Progenitor cell of endocrine pancreas (in vitro differentiated cells): Measurements from ENCODE around the gene CNOT1. TPM values are rescaled to one million over a fixed set of nuclear protein-coding genes. Genes with fewer than 3 reads are reported as not detected.

Source experiments
- DNase-seq: peaks from one replicate; pipeline ENCODE4 v3.0.0; 2021; ENCODE audit warnings: low spot score; ENCODE audit not compliant: unreplicated experiment
- H3K27ac Mint-ChIP-seq: 2 replicates; pipeline ENCODE4 v1.8.0; 2021; ENCODE audit warnings: mild to moderate bottlenecking, moderate library complexity, mixed read lengths
- H3K27me3 Mint-ChIP-seq: 2 replicates; pipeline ENCODE4 v1.8.0; 2021; ENCODE audit warnings: mixed read lengths
- H3K36me3 Mint-ChIP-seq: 2 replicates; pipeline ENCODE4 v1.8.0; 2022; ENCODE audit warnings: mixed read lengths; ENCODE audit not compliant: insufficient read depth
- H3K4me1 Mint-ChIP-seq: 2 replicates; pipeline ENCODE4 v1.8.0; 2021; ENCODE audit warnings: low read depth, mixed read lengths
- H3K4me3 Mint-ChIP-seq: 2 replicates; pipeline ENCODE4 v1.8.0; 2021; ENCODE audit warnings: low read depth, mild to moderate bottlenecking, moderate library complexity, mixed read lengths
- H3K9me3 Mint-ChIP-seq: 2 replicates; pipeline ENCODE4 v1.8.0; 2021; ENCODE audit warnings: low read depth, mixed read lengths
- total RNA-seq: library from RNA; stranded (reverse); gene quantifications from 2 replicates; pipeline ENCODE4 v1.2.1, GENCODE V29; 2021
- TF ChIP-seq, protein P1 (sequence below): fragments of 200-600 bp; sonication (generic); IDR thresholded peaks from one replicate; pipeline ENCODE4 v1.5.0; 2021; ENCODE audit warnings: antibody characterized with exemption, mild to moderate bottlenecking; ENCODE audit not compliant: unreplicated experiment

Gene CNOT1
- total RNA-seq, 1 donor from 2014 or later: 235 TPM

DNA sequence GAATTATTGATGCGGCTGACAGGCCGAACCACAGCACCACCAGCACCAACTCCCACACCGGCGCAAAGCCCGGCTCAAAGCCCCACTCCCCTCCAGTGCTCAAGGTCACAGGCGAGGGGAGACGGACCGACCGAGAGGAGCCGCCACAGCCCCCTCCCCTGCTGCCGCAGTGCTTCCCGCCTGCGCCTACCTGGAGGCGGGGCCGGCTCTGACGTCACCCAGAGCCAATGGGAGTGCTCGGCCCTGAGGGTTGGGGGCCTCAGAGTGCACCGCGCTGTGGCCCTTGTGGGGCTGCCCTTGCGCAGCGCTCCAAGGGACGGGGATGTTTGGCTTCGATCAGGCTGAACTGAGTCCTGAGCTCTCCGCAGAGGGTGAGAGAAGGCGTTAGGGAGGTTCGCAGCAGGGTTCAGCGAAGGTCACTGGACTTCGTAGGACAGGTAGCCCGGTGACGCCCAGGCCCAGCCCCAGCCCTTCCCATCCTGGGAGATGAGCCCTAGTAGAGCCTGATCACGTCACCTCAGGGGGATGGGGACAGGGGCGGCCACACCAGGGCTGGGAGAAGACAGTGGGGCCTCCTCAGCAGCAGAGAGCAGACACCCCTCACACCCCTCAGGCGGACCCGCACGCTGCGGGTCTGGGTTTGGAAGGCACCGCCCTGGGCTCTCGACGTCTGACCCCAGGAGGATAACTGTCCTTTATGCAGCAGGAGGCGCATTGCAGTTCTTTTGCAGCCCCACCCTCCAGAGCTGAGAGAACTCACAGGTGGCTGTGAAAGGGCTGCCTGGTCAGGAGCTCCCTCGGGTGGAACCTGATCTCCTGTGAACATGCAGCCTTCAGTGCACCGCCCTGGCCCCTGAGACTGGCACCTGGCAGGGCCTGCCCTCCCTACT, 128.1 kb downstream of the CNOT1 start:
- DNase-seq: peak; percentile 61
- Mint-ChIP-seq H3K36me3 (no peaks in the 10 kb centered on the region), H3K4me3 (peak overlapping the region; percentile 84), H3K9me3 (no peaks in the 10 kb centered on the region), H3K27ac (peak overlapping the region; percentile 92), H3K27me3 (no peaks in the 10 kb centered on the region), H3K4me1 (peaks cover 6% of the 10 kb centered on the region)
- TF ChIP-seq, protein P1, sequence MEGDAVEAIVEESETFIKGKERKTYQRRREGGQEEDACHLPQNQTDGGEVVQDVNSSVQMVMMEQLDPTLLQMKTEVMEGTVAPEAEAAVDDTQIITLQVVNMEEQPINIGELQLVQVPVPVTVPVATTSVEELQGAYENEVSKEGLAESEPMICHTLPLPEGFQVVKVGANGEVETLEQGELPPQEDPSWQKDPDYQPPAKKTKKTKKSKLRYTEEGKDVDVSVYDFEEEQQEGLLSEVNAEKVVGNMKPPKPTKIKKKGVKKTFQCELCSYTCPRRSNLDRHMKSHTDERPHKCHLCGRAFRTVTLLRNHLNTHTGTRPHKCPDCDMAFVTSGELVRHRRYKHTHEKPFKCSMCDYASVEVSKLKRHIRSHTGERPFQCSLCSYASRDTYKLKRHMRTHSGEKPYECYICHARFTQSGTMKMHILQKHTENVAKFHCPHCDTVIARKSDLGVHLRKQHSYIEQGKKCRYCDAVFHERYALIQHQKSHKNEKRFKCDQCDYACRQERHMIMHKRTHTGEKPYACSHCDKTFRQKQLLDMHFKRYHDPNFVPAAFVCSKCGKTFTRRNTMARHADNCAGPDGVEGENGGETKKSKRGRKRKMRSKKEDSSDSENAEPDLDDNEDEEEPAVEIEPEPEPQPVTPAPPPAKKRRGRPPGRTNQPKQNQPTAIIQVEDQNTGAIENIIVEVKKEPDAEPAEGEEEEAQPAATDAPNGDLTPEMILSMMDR: no peak

DNA sequence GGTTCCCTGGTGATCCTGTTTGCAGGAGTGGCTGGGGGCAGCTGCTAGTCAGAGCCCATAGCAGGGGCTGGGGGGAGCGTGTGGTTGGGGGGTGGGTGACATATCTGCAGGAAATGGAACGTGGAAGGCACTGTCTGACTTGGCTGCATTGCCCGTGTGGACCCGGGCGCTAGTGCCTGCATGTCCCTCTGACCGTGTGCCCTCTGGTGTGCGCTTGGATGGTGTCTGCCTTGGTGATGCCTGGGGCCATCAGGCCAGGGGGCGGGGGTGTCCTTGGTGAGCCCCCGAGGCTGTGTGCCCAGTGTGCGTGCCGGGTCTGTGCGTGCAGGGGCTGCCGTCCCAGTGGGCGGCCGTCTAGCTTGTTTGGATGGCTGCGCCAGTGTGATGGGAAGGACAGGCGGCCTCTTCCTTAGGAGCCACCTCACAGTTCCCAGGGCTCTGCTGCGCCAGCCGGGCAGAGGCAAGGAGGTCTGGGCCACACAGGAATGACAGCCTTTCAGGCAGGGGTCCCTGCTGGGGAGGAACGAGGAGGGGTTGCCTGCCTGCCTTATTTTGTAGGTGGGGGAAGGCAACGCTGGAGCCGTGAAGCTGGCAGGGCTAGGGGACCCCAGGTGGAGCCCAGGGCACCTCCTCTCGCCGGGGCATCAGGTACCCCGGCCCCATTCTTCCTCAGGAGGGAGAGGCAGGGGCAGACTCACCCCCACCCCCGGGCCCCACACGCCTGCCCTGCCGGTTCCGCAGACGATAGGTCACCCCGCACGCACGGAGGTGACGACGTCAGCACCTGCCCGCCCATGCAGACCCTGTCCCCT, 129.0 kb downstream of the CNOT1 start:
- peak overlapping the region; percentile 84 for H3K4me3 Mint-ChIP-seq
- H3K9me3 Mint-ChIP-seq: no peaks in the 10 kb centered on the region
- no peaks in the 10 kb centered on the region for H3K27me3 Mint-ChIP-seq
- peak overlapping the region; percentile 89 for H3K27ac Mint-ChIP-seq
- DNase-seq: no peak
- H3K4me1 Mint-ChIP-seq: peaks cover 6% of the 10 kb centered on the region
- no peaks in the 10 kb centered on the region for H3K36me3 Mint-ChIP-seq
- TF ChIP-seq, protein P1: no peak

- H3K4me3 Mint-ChIP-seq: peak within 1 kb of the TSS; percentile 84
- no peaks in the 10 kb centered on the region for H3K36me3 Mint-ChIP-seq
- H3K9me3 Mint-ChIP-seq: no peaks in the 10 kb centered on the region
- no peak for DNase-seq
- peaks cover 6% of the 10 kb centered on the region for H3K4me1 Mint-ChIP-seq
- TF ChIP-seq, protein P1: no peak
- H3K27me3 Mint-ChIP-seq: no peaks in the 10 kb centered on the region
- no peak within 1 kb of the TSS for H3K27ac Mint-ChIP-seq
Observed at GRCh38 chr16:58499615-58500351, 129.8 kb downstream of the CNOT1 start, which contains the start of gene NDRG4. NDRG4 (plus strand) TSS chr16:58500143; CDS start chr16:58500249, 106 bp downstream.

- no peaks in the 10 kb centered on the region for H3K9me3 Mint-ChIP-seq
Observed at GRCh38 chr16:58499092-58499511, 130.5 kb downstream of the CNOT1 start.

More at GRCh38 chr16:58499092-58499511, 130.5 kb downstream of the CNOT1 start:
- Mint-ChIP-seq H3K4me1 (peaks cover 6% of the 10 kb centered on the region), H3K4me3 (no peak overlapping the region), H3K27me3 (no peaks in the 10 kb centered on the region), H3K27ac (no peak overlapping the region), H3K36me3 (no peaks in the 10 kb centered on the region)
- TF ChIP-seq, protein P1: no peak
- DNase-seq: no peak
